ENCODE measurements around the gene ASIC1.

GRCh38 chr12:50062728-50063460 lies 5.5 kb downstream of the ASIC1 start:
- TF ChIP-seq, protein P1, sequence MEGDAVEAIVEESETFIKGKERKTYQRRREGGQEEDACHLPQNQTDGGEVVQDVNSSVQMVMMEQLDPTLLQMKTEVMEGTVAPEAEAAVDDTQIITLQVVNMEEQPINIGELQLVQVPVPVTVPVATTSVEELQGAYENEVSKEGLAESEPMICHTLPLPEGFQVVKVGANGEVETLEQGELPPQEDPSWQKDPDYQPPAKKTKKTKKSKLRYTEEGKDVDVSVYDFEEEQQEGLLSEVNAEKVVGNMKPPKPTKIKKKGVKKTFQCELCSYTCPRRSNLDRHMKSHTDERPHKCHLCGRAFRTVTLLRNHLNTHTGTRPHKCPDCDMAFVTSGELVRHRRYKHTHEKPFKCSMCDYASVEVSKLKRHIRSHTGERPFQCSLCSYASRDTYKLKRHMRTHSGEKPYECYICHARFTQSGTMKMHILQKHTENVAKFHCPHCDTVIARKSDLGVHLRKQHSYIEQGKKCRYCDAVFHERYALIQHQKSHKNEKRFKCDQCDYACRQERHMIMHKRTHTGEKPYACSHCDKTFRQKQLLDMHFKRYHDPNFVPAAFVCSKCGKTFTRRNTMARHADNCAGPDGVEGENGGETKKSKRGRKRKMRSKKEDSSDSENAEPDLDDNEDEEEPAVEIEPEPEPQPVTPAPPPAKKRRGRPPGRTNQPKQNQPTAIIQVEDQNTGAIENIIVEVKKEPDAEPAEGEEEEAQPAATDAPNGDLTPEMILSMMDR (IDR thresholded peaks at IDR 0.05), result no peak
- TF ChIP-seq POLR2A (IDR thresholded peaks at IDR 0.05), result no peak
